Activated CD8-positive, alpha-beta memory T cell treated with anti-CD3 and anti-CD28 coated beads for 1 hour (primary cell): ENCODE results near the gene TRPM1.

Experiments used
- DNase-seq, 2 donors: peaks; one replicate each; pipeline ENCODE4 v3.0.0-alpha.2; 2020; ENCODE audit warnings: low read depth in 1 of 2; ENCODE audit errors: extremely low read depth in 1 of 2

Gene TRPM1

DNA sequence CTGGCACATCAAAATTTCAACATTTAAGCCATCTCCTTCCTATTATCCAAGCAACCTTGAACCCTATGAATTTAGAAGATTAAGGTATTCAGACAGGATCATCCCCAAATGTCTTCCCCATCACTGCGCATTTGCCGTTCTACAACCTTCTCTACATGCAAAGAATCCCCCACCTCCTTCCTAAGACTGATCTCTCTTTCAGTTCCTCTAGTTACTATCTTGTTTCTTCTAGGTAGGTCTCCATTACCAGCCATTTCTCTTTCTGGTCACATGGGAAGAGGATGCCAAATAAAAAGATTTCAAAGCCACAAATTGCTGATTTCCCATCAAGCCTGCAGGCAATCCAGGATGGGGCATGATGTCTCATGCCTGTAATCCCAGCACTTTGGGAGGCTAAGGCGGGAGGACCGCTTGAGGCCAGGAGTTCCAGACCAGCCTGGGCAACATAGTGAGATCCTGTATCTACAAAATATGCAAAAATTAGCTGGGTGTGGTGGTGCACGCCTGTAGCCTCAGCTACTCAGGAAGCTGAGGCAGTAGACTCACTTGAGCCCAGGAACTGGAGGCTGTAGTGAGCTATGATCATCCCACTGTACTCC, 80.4 kb downstream of the TRPM1 start:
- no peak for DNase-seq

DNA sequence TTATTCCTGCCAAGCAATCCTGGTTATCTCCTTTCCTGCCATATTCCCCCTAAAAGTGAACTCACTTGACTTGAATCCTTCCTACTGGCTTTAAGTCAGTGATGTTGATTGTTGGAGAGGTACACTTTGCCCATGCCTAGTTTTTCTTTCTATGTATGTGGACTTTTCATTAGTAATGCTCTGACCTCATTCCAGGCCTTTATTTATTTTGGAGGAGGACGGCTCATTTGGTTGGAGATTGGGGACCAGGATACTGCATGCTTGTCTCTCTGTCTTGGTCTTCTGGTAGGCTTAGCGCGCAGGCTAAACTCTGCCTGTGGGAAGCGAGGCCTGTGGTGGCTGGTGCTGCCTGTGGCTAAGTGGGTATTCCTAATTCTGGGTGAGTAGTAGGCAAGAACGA, 81.0 kb downstream of the TRPM1 start:
- no peak for DNase-seq

DNA sequence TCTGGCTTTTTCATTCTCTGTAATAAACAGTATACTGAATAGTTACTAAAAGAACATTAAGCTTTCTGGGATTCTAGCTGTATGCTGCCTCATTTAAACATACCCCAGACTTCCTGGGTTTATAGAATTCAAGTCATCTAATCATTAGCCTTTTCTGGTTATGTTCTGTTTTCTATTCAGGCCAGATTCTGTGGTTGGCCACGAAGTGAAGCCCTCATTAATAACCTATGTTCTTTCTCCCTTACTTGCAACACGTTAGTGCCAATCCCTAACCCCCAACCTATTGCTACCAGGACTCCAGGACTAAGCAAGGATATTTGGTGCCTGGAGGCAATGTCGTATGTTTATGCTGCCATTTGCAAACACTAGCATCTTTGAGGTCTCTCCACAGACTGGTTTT, 81.5 kb downstream of the TRPM1 start:
- DNase-seq, result no peak

DNA sequence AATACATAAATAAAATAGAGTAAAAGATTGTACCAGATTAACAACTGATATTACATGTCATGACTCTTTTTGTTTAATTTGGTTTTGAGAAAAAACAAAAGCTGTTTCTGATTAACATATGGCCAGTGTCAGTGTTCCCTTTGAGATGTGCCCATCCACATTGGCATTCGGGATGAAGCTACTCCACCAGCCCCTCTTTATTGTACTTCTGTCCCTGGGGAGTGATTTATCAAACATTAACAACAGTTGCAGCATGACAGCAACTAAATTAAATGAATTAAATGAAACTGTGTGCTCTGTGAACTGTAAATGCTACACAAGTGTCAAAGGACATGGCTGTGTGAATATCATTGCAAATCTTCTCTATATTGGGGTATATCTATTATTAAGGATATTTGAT, 84.2 kb downstream of the TRPM1 start:
- no peak for DNase-seq

DNA sequence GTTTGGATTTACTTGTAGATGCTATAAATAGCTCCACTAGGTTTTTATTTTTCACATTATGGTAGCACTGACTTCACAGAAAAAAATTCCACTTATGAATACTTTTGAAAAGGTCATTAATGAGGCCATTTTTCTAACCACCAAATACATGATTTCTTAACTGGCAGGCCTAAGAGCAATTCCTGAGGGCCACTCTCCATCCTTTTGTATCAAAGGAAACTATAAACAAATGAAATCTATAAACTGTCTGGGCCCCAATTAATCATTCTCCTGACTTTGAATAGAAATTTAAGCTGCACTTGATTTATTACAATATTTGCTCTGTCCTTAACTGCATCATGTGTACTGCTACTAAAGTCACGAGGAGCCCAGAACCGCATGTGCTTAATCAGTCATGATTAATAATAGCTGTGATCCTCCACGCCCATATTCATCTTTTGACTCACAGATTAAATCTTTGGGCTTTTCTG, 85.0 kb downstream of the TRPM1 start:
- DNase-seq, result no peak

GRCh38 chr15:31014608-31014925, 87.0 kb downstream of the TRPM1 start:
- no peak for DNase-seq

- DNase-seq, result no peak
Observed at GRCh38 chr15:31013863-31014607, 87.5 kb downstream of the TRPM1 start.

DNA sequence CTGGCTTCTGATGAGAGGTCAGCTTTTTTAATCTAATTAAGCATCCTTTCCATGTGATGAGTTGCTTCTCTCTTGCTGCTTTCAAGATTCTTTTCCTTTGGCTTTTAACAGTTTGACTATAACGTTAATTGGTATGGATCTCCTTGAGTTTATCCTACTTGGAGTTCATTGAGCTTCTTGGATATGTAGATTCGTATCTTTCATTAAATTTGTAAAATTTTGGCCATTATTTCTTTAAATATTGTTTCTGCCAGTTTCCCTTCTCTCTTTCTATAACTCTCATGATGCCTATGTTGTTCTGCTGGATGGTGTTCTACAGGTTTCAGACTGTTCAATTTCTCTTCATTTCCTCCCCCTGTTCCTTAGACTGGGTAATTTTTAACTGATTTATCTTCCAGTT, 89.1 kb downstream of the TRPM1 start:
- DNase-seq, result no peak

DNA sequence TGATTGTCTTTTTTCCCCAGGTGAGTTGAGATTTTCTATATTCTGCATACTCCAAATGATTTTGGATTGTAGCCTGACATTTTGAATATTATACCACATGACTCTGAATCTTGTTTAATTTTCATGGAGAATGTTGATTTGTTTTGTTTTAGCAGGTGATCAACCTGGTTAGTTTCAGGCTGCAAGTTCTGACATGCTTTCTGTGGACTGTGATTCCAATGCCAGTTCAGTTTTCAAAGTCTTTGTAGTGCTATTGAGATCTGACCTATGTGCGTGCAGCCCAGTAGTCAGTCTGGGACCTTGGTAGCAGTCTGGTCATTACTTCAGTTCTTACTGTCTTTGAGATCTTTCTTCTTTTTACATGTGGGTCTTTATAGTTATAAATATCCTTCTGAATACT, 91.5 kb downstream of the TRPM1 start:
- DNase-seq, result no peak

- DNase-seq, result no peak
Observed at GRCh38 chr15:31005660-31006059, 95.9 kb downstream of the TRPM1 start.

DNA sequence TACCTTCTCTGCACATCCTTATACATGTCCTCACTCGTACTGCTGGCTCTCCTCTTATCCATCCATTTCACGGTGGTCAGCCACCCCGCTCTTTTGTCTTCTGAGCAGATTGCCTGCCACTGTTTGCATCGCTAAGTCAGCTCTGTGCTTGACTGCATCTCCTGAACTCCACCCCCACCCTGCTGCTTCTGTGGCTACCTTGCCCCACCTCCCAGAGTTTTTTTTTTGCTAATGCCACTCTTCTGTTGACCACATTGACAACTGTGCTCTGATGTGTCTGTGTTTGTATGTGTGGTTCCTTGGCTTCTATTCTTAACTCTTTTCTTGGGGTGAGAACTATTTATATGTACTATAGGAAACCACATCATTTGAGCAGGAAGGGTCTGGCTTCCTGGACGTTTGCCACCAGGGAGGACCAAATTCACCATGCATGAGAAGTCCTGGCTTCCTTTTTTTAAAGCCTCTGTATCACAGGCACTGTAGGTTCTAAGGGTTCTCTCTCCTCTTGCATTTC, 97.2 kb downstream of the TRPM1 start:
- DNase-seq, result no peak

GRCh38 chr15:31001702-31002101, 99.8 kb downstream of the TRPM1 start:
- no peak for DNase-seq

GRCh38 chr15:30999729-31000128, 101.8 kb downstream of the TRPM1 start:
- no peak for DNase-seq

- DNase-seq, result no peak
Observed at GRCh38 chr15:30997270-30997669, 104.3 kb downstream of the TRPM1 start.

DNA sequence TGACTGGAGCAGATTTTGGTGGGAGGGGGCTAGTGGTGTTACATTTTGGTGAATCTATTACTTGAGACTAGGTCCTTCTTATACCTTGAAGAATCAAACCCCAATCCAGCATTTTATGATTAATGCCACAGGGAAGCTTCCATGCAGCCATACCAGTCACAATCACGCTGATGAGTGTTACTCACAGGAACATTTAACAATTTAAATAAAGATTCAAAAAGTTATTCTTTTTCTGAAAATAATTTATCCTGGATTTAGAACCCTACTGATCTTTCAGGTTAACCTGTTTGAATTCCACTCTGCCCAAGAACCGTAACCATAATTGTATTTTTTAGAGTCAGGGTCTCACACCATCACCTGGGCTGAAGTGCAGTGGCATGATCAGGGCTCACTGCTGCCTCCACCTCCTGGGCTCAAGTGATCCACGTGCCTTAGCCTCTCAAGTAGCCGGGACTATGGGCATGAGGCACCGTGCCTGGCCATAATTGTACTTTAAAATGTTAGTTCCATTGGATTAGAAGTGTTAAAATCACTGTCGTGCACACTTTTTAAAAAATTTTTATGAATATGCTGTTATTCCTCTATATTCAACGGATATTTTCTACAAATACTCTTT, 109.2 kb downstream of the TRPM1 start:
- DNase-seq, result no peak

- peak in 1 of 2 donors; percentile 59 for DNase-seq
Observed at GRCh38 chr15:30991255-30992235, 110.0 kb downstream of the TRPM1 start, which contains the start of gene MTMR10. Gene MTMR10 (minus strand): TSS chr15:30991628. CDS start chr15:30991506, 122 bp downstream.

DNA sequence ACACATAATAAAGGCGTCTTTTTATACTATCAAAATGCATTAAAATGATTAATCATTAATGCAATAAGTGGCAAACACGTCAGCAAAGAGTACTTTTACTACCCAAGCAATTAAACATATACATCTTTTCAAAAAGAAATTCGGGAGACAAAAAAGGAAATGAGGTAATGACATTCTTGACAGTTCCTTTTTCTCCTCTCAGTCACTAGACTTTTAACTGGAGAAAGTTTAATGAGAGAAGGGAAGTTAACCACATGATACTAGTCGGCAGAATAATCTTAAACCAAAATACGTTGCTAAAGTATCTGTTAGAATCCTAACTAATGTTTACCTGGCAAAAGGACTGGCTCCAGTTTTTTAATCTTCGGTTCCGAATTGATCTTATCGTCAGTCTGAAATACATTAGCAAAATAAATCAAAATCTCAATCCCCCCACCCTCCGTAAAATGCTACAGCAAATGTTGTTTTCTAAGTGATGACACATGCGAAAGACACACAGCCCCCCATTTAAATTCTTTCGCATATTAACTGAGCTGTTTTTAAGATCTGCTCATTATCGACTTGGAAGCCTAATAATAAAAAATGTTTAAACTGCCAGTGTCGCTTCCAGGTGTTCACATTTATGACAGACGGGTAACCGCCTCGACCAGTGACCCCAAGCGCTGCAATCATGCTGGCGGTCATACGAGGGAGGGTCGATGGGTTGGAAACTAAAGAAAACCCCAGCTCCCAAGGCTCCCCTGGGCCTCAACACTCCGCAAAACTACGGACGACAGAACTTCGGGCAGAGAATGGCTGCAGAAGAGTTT, 110.9 kb downstream of the TRPM1 start:
- no peak for DNase-seq

DNA sequence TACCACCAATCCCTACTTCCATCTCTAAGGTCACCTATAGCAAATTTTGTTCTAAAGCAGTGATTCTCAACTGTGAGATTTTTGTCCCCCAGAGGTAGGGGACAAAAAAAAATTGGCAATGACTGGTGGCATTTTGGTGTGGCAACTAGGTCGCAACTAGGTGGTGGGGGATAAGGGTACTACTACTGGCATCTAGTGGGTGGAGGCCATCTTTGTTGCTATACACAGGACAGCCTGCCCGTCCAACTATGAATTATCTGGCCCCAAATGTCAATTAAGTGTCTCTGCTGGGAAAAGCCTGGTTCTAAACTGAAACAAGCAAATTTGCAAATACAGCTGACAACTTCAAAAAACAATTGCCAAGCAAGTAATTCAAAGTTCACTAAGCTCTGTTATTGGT, 111.5 kb downstream of the TRPM1 start:
- DNase-seq, result no peak

DNA sequence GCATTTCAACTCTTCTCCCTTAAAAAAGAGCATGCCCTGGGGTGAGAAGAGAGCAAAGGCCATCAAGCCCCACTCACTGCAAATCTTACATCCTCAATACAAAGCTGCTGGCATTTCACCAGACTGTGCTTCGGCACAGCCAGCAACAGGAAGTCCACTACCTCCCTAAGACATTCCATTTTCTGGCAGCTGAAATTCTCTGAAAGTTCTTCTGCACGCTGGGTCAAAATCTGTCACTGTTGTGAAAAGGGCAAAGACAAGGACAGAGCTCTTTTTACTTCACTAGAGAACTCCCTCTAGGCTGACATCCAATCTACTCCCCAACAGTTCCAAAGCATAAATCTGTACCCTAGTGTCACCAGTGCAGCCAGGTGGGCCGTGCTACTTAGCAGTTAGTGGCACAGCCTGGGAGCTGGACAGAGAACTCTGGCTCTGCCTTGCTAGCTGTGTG, 116.4 kb downstream of the TRPM1 start:
- DNase-seq, result no peak

GRCh38 chr15:30984542-30984941, 117.0 kb downstream of the TRPM1 start:
- no peak for DNase-seq
